ENCODE measurements around the gene COL5A2.
A peak's percentile ranks its signal among the peaks of the same experiment; 100 is the strongest.

Gene COL5A2

GRCh38 chr2:189179570-189179950 lies at the start of gene COL5A2:
TSS of gene COL5A2 (minus strand) at chr2:189179761. CDS start at chr2:189179604, 157 bp downstream.
- peak; percentile 87 for DNase-seq (ENCODE audit: low read depth)

- DNase-seq (ENCODE audit: low read depth) = no peak
These were observed 46.5 kb upstream of the COL5A2 start for GRCh38 chr2:189226017-189226416.

DNA sequence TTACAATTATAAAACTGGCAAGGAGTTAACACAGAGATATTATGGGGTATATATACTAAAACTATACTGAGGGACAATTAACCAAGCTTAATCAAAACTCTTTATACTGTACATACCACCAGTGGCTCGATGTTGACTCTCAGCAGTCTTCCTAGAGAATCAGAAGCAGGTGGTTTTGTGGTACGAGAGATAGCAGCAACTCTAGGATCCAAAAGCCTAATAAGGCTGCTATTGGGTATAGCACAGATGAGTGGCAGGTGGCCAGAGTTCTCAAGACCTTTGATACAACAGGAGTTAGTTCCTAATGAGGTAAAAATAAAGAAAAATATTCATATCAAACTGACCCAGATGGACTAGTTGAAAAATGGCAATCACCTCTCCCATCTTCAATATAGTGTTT lies 45.5 kb upstream of the COL5A2 start:
- DNase-seq (ENCODE audit: low read depth) = no peak

- no peak for DNase-seq (ENCODE audit: low read depth)
These were observed 43.0 kb upstream of the COL5A2 start for GRCh38 chr2:189222468-189223105.

DNA sequence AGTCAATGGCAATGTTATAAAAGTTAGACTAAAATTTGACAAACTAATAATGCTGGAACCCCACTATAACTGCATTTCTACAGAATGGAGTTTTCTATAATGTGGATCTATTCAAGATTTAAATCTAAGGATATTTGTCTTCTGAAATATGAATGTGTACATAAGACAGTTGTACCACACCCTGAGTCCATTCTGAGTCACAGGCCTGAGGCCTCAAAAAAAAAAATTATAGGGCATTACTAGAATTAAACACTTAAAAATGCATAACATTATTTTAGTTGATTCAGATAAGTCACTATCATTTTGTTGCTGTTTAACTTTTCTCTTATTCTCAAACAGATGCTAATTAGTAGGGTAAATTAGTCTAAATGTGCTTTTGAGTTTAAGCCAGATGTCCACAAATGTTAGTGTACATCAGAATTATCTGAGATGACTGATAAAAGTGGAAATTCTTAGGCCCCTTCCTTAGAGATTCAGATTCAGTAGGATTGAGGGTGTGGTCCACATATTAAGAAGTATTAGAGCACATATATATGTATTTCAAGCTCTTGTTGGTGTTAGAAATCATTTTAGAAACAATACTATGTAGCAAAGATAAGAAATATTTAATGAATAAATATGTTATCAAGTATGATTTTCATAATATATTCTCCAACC lies 42.4 kb upstream of the COL5A2 start:
- no peak for DNase-seq (ENCODE audit: low read depth)

DNA sequence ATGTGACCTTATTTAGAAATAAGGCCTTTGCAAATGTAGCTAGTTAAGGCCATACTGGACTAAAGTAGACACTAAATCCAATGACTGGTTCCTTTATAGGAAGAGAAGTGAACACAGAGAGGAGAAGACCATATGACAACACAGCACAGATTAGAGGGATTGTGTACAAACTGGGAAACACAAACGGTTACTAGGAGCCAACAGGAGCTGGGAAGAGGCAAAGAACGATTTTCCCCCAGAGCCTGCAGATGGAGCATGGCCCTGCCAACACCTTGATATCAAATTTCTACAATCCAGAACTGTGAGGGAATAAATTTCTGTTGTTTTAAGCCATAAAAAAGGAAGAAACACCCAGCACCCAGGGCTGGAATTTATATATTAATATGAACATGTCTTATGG lies 38.7 kb upstream of the COL5A2 start:
- no peak for DNase-seq (ENCODE audit: low read depth)

DNA sequence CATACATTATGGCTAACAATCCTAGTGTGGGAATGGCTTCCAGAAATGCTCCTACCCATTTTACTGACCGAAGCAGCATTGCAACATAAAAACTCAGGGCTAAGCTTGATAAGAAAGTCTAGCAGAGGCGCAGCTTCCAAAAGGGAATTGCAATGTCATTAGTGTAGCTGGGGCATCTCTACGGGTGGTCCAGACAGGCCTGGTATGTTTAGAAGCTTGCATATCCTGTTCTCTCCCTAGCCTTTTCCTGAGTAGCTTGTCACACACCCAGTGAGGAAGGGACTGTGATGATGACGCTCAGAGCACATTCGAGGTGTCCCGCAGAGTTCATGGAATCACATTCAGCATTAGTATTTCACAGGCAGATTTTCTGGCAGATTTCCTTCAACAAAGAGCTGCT lies 38.0 kb upstream of the COL5A2 start:
- DNase-seq (ENCODE audit: low read depth) = no peak

GRCh38 chr2:189217051-189217450 lies 37.5 kb upstream of the COL5A2 start:
- no peak for DNase-seq (ENCODE audit: low read depth)

DNA sequence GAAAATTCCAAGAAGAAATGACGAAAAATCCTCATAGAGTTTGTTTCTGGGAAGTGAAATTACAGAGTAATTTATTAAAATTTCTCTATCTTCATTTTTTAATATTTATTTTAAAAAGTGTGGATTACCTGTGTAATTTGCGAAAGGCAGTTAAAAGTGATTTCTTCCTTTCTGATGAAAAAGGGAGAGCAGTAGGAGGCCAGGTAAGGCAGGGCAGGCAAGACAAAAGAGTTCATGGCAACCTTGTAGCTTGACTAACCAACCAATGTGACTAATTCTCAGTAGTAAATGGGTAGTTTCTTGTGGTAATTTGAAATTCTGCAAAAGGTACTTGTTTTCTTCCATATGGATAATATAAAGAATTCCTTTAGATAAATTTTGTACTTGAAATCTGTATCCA lies 34.9 kb upstream of the COL5A2 start:
- no peak for DNase-seq (ENCODE audit: low read depth)

- DNase-seq (ENCODE audit: low read depth) = no peak
These were observed 33.7 kb upstream of the COL5A2 start for GRCh38 chr2:189213250-189213649.

- peak; percentile 91 for DNase-seq (ENCODE audit: low read depth)
These were observed 30.9 kb upstream of the COL5A2 start for GRCh38 chr2:189210250-189211087.

DNA sequence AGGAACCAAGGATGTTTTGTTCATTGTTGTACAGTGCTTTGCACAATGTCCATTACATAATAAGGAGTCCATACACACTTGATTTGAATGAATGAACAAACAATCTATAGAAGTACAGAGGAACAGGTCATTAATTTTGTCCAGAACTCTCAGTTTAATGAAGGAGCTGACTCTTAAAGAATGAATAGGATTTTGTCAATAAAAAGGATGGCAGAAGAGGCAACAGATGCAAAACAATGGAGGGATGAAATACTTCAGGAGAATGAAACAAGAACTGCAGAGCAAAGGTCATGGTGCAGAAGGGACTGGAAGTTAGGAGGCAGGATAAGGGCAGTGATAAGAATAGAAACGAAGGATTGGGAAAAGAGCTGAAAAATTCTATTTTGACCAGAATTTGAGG lies 28.7 kb upstream of the COL5A2 start:
- no peak for DNase-seq (ENCODE audit: low read depth)

DNA sequence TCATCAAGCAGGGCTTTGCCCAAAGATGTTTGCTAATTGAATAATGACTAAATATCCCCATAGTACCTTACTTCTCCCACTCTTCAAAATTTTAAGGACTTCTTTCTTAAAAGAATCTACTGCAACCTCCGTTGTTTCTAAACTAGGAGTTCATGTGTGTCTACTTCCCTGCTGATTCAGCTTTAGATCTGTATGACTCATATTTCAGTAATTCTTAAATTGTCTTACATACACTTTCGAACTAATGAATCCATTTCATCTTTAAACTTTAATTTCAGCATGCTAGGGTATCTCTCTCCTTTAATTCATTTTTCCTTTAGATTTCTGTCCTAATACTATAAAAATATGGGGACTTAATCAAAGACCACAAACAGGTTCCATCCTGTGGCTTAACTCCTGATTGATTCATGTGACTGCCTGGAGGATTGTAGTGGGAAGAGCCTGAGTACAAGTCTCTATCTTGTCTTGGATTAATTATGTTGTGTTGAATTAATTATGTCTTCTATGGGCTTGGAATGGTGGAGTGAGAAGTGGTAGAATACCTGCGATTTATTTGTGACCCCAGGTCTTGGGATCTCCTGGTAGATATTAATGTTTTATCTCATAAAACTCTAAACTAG lies 24.9 kb upstream of the COL5A2 start:
- no peak for DNase-seq (ENCODE audit: low read depth)

DNA sequence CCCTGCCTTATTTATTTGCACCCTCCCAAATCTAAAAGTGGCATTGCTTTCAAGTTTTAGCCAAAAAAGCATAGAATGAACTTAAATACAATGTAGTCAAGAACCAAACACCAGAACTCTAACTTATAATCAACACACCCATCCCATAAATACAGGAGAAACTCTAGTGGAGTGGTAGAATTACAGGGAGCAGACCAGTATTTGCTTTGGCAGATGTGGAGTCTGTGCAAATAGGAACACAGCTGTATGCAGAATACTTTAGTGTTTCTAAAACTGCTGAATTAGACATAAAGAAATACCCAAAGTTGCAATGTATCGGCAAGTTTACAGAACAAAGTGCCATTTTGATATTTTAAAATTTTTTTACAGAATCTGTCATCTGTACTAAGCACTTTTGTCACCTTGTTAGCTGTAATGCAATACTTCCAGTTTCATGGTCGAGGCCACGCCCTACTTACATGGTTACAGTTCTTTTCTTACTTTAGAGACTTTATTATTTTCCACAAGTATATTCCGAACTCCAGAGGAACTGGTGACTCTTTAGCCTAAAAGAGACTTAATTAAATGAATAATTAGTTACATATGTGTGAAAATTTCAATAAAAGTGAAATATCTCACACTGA lies 23.7 kb upstream of the COL5A2 start:
- DNase-seq (ENCODE audit: low read depth) = no peak

DNA sequence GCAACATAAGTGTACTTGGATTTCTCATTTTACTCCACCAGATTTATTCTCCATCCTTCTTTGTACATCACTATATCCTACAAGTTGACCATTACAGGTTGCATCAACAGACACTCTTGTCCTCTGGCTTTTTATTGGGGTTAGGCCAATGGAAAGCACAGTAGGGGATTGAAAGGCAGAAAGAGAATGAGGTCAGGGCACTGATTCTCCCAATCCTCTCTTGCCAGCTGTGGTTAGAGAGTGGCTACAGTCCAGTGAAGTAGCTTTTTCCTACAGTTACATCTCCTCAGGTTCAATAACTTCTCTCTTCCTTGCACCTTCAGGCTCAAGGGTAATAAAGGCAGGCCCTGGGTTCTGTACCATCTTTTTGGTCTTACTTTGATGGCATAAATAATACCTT lies 20.2 kb upstream of the COL5A2 start:
- DNase-seq (ENCODE audit: low read depth) = no peak

DNA sequence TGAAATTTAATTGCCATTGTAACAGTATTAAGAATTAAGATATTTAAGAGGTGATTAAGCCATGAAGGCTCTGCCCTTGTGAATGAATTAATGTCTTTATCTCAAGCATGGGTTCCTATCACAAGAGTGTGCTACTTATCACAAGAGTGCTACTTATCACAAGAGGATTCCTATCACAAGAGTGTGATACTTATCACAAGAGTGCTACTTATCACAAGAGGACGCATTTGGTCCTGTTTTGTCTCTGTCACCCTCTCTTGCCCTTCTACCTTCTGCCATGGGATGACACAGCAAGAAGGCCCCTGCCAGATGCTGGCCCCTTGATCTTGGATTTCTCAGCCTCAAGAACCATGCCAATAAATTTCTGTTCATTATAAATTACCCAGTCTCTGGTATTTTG lies 13.2 kb upstream of the COL5A2 start:
- DNase-seq (ENCODE audit: low read depth) = no peak

- no peak for DNase-seq (ENCODE audit: low read depth)
These were observed 12.2 kb upstream of the COL5A2 start for GRCh38 chr2:189191766-189192165.

- no peak for DNase-seq (ENCODE audit: low read depth)
These were observed 11.1 kb upstream of the COL5A2 start for GRCh38 chr2:189190685-189191084.

- DNase-seq (ENCODE audit: low read depth) = no peak
These were observed 8.7 kb upstream of the COL5A2 start for GRCh38 chr2:189188115-189188805.

DNA sequence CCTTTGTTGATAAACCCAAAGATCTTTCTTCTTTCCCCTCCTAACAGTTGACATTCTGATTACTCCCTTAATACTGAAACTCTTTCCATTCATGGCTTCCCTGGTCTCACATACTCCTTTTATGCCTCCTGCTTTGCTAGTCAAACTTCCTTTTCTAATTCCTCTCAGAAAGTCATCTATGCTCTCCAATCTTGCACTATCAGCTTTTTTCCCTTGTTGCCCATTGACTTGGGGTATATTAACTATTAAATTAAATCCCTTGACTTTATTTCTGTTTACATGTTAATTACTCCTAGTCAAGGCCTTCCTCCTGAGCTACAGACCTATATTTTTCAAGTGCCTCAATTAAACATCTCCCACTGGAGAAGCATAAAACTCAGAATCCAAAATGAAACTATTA lies 3.6 kb upstream of the COL5A2 start:
- DNase-seq (ENCODE audit: low read depth) = no peak

DNA sequence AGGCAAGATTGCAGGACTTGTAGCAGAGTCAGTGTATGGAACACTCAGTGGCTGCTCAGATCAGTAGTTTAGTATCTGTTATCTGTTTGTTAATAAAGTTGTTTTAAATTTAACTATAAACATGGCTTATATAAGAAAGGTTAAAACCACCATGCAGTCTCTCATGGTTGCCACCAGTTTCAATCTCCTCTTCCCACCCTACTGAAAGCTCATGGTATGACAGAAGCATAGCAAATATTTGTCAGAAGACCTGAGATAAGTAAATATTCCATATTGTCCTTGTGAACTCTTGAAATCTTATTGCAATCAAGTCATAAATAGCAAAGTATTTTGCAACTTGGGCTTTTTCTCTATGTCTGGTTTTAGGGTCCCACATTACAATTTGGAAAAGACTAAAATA lies 2.1 kb upstream of the COL5A2 start:
- DNase-seq (ENCODE audit: low read depth) = no peak
